NCI-H1930 (cell line): Measurements from ENCODE around the gene DENND6A.
"Not testable (repeated sequence)": the region's sequence is repeated elsewhere in the genome, so short reads cannot be mapped to it uniquely, and the experiment has no call there.

Source experiments
- DNase-seq, 2 experiments: peaks; one replicate each; lab custom pipeline; 2025; lab: John Stamatoyannopoulos, UW

Gene DENND6A

GRCh38 chr3:57634259-57634658 is 58.6 kb downstream of the DENND6A start:
- not testable (repeated sequence) for DNase-seq

DNA sequence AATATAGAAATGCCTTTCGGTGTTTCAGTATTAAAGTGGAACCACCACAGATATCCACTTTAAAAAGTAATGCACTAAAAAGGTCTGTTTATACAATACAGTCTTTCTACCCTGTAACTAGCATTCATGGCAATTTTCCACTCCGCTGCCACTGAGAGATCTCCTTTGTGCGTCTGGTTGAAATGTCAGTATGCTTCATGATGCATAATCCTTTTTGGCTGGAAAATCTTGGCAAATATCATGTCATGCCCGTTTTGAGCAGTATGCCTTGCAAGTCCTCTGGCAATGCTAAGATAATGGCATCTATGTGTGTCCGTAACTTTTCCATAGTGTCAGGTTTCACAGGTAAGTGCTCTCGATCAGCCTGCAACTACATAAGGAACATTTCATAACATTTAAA is 64.9 kb downstream of the DENND6A start:
- no peak for DNase-seq

DNA sequence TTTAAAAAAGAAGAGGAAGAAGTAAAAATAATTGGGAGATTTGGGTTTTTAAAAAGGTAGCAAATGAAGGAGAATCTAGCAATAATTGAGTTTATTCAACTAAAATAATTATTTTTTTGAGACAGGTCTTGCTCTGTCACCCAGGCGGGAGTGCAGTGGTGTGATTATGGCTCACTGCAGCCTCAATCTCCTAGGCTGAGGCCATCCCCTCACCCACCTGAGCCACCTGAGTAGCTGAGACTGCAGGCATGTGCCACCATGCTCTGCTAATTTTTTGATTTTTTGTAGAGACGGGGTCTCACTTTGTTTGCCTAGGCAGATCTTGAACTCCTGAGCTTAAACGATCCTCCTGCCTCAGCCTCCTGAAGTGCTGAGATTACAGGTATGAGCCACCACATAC is 68.1 kb downstream of the DENND6A start:
- no peak for DNase-seq

DNA sequence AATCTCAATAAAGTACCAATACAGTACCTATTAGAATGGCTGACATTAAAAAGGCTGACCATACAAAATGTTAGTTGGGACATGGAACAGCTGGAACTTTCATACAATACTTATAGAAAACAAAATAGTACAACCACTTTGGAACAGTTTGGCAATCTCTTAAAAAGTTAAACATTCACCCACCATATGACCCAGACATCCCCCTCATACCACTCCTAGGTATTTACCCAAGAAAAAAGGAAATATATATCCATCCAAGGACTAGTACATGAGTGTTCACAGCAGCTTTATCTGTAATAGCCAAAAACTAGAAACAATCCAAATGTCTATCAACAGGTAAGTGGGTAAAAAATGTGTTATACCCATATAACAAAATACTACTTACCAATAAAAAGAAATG is 70.5 kb downstream of the DENND6A start:
- no peak for DNase-seq

GRCh38 chr3:57617739-57618138 is 75.1 kb downstream of the DENND6A start:
- DNase-seq = no peak

GRCh38 chr3:57616233-57616632 is 76.6 kb downstream of the DENND6A start:
- no peak for DNase-seq

- not testable (repeated sequence) for DNase-seq
Observed at GRCh38 chr3:57611870-57612269, 81.0 kb downstream of the DENND6A start.

DNA sequence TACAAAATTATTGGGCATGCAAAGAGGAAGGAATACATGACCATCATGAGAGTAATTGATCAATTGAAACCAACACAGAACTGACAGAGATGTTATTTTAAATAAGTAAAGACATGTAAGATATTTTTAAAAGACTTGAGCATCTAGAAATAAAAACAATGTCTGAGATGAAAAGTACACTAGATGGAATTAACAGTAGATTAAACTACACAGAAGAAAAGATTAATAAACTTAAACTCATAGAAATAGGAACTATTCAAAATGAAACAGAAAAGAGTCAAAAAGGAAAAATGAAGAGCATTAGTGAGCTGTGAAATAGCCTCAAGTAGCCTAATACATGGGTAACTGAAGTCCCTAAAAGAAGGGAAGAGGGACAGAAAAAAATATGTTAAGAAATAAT is 87.2 kb downstream of the DENND6A start:
- no peak for DNase-seq

DNA sequence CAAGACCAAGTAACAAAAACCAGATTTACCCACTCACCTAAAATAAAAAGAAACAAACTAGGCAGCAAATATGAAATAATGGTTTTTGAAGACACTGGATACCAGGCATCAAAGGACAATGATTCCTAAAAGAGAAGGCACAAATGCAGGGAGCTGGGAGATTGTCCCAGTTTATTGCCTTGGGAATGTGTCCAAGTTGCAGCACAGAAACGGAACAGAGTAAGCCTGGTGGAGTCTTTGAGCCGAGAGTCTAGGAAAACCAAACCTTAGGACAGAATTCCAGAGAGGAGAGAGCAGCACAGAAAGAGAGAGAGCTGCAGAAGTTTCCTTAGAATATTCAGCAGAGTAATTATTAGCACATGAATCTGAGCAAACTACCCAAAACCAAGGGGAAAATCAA is 87.9 kb downstream of the DENND6A start:
- no peak for DNase-seq

- no peak for DNase-seq
Observed at GRCh38 chr3:57600195-57600594, 92.7 kb downstream of the DENND6A start.

DNA sequence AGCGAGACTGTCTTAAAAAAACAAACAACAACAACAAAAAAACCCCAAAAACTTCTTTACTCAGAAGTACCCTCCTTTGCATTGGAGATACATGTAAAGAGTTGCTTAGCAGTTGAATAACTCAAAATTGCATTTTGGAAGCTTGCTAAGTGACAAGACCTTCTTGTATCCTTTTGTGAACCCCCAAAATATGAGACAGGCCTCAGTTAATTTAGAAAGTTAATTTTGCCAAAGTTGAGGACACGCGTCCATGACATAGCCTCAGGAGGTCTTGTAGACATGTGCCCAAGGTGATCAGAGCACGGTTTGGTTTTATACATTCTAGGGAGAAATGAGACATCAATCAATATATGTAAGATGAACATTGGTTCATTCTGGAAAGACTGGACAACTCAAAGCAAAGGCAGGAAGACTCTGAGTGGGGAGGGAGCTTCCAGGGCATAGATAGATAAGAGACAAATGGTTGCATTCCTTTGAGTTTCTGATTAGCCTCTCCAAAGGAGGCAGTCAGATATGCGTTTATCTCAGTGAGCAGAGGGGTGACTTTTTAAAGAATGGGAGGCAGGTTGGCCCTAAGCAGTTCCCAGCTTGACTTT is 94.0 kb downstream of the DENND6A start:
- DNase-seq = no peak

DNA sequence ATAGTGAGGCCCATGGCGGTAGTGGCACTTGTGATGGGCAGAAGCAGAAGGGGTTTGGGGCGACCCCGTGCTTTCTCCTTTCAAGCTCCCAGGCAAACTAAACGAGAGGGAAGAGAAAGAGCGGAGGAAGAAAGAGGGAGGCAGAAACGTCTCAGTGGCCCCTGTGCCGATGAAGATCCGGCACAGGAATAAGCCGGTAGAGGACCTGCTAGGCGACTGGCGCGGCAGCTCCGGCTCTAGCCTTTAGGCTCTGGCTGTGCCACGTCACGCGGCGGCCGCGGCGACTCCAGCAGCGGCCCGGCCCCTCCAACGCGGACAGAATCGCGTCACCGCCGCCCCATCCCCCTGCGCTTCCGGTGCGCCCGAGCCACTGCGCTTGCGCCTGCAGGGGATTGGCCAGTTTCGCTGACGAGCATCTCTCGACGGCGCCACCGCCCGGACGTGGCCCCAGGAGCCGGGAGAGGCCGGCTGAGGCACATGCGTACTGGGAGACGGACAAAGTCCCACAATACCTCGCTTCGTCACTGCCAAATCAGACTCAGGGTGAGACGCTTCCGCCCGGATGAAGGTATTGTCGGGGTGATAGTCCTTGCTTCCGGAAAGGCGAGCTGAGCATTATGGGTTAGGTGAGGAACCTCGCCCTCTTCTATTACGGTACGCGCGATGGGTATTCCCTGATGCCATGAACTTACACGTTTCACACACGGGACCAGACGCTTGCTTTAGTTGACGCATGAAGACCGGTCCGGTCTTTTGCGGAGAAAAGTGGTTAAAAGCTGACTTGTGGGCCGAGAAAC is 95.6 kb downstream of the DENND6A start, which contains the start of gene ARF4:
TSS of gene ARF4 (minus strand) at position 218 of the 797 bp plus-strand sequence. CDS start at position 14, 204 bp downstream.
- DNase-seq = peak; percentile 94

DNA sequence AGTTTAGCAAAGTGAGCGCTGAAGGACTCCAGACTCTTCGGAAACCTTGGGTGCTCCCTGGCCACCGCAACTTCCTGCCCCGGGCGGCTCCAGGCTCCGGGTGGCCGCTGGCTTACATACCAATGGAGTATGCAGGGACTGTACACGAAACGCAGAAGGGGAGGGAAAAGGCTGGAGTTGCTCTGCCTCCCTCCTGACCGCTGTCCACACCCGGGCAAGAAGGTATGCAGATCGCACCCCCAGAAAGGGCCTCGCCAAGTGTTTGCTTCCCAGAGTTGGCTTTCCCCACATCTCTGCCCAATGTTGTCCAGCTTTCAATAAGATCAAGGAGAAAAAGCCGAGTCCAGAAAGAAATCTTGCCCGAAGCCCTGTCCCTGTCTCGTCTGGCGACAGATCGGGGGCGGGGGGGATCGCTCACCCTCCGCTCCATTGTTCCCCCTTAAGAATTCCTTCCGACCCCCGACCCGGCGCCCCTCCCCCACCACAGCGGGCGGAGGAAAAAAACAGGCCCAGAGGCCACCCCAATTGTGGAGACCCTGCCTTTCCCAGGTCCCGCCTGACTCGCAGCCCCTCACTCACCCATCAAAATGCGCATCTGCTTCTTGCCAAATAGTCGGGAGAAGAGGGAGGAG is 96.3 kb downstream of the DENND6A start:
- DNase-seq = no peak

- DNase-seq = no peak
Observed at GRCh38 chr3:57594576-57594975, 98.3 kb downstream of the DENND6A start.

- no peak for DNase-seq
Observed at GRCh38 chr3:57594144-57594543, 98.7 kb downstream of the DENND6A start.

DNA sequence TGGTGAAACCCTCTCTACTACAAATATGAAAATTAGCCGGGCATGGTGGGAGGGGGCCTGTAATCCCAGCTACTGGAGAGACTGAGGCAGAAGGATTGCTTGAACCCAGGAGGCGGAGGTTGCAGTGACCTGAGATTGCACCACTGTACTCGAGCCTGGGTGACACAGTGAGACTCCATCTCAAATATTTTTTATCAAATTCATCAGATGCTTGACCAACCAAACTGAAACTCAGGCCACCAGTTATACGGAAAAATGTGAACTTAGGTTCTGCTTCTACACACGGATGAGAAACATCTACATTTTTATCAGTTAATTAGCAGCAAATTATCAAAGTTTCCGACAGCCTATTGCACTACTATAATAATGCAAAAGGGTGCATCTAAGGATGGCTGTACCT is 100.6 kb downstream of the DENND6A start:
- no peak for DNase-seq

- no peak for DNase-seq
Observed at GRCh38 chr3:57587905-57588304, 105.0 kb downstream of the DENND6A start.

- no peak for DNase-seq
Observed at GRCh38 chr3:57586778-57587177, 106.1 kb downstream of the DENND6A start.

- no peak for DNase-seq
Observed at GRCh38 chr3:57583544-57583943, 109.3 kb downstream of the DENND6A start.

DNA sequence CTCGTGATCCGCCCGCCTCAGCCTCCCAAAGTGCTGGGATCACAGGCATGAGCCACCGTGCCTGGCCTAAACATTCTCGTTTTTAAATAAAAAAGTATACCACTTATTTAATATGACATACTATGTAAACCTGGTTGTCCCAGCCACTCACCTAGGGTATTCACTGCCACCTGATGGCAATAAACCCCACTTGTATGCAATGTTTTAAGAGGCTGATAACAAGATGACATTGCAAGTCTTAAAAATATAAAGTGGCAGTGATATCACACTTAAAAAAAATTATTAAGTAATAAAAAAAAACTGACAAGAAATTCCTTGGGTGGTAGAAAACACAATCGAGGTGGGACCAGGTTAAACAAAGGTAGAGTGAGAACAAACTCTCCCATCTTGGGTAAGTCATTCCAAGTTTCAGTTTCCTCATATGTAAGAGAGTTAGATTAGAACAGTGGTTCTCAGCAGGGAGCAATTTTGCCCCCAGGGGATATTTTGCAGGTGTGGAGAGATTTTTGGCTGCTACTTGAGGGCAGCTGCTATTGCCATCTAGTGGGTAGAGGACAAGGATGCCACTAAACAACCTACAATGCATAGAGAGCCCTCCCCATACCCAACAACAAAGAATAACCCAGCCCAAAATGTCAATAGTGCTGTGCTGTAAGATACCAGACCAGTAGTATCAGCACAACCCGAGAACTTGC is 110.3 kb downstream of the DENND6A start:
- DNase-seq = no peak

DNA sequence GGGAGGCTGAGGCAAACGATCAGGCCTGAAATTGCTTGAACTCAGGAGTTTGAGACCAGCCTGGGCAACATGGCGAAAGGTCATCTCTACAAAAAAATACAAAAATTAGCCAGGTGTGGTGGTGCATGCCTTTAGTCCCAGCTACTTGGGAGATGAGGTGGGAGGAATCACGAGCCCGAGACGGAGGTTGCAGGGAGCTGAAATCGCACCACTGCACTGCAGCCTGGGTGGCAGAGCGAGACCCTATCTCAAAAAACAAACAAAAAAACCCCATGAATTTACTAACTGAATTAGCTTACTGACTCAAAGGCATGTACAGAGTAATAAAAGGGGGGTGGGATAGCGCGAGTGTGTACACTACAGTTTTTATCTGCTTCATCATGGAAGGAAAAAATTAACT is 115.1 kb downstream of the DENND6A start:
- DNase-seq = no peak

DNA sequence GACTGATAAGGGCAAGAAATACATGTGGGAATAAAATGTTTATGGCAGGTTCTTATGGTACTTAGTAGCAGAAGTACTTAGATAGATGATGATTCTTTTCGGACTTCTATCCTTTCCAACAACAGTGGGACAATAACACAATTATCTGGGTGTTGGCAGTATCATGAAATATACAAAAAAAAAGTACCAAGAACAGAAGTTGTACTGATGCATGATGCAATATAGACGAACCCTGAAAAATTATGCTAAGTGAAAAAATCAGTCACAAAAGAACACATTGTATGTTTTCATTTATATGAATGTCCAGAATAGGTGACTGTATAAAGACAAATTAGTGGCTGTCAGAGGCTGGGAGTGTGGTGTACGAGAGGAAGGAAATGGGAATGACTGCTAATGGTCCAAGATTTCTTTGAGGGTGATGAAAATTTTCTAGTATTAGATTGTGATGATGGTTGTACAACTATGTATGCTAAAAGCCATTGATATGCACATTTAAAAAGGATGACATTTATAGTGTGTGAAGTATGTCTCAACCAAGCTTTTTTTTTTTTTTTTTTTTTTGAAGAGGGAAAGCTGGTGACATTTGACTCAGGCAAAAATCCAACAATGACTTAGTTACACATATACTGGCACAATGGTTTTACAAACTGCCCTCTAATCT is 116.8 kb downstream of the DENND6A start:
- no peak for DNase-seq
